NCI-H524 treated with DMSO at 0.1 percent for 48 hours (cell line): ENCODE results near the gene CSNK1G2.
"Not testable (repeated sequence)": the region's sequence is repeated elsewhere in the genome, so short reads cannot be mapped to it uniquely, and the experiment has no call there.

Experiments used
- DNase-seq: peaks from one replicate; lab custom pipeline; 2025; lab: John Stamatoyannopoulos, UW

The CSNK1G2 gene

DNA sequence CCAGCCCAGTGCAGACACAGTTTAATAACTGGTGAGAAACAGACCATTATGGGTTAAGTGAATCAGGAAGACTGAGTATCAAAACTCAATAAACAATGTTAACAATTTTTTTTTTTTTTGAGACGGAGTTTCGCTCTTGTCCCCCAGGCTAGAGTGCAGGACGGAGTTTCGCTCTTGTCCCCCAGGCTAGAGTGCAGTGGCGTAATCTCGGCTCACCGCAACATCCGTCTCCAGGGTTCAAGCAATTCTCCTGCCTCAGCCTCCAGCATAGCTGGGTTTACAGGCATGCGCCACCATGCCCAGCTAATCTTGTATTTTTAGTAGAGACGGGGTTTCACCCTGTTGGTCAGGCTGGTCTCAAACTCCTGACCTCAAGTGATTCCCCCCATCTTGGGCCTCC, 47.5 kb downstream of the CSNK1G2 start:
- not testable (repeated sequence) for DNase-seq

DNA sequence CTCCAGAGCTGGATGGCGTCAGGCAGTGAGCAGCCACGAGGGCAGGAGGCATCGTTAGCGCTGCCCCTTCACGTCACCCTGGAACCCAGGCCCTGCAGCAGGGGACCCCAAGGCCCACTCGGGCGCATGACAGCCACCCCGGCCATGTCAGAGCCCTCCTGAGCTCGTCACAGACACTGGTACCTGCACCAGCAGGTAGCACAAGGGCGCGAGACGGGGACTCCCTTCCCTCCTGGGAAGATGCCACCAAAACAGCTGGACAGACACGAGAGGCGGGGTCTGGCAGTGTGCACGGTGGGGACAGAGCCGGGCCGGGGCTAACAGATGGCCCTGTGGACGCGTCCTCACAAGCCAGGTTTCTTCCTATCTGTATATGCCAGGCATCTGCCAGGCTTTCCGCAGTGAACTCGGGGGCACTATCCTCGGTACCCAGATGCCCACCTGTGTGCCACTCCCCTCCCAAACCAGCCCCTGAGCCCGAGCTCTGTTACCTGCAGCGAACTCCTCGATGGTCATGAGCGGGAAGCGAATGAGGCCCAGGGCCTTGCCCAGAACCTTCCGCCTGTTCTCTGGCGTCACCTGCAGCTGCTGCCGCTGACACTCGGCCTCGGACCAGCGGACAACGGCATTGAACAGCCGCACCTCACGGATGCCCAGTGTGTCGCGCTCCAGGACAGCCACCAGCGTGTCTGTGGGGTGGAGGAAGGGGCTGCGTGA, 48.7 kb downstream of the CSNK1G2 start:
- DNase-seq = no peak

DNA sequence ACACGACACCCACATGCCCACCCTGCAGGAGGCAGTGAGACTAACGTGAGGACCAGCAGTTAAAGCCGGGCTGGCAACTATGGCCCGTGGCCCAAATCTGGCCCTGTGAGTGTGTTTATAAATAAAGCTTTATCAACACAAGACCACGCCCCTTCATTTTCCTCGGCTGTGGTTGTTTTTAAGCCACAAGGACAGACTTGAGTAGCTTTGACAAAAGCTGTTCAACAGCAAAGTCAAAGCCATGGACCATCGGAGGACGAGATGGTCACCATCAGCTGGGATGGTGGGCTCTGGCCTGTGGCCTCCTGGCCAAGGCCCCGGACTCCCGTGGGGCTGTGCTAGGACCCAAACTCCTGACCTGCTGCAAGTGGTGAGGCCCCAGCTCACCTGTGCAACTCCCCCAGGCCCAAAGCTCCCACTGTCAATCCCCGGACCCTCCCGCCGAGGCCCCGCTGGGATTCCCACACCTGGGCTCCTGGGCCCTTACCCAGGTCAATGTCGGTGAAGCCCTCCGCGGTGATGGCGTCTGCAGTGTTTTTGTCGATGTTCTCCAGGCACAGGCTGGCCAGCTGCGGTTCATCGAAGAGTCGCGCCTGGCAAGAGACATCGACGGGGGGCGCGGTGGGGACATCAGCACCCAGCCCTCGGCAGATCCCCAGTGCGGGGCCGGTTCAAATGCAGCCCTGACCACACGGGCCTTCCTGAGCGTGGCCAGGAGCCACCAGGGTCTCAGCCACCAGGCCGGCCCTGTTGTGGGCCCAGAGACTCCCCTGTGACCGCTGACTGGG, 49.5 kb downstream of the CSNK1G2 start:
- DNase-seq = no peak

DNA sequence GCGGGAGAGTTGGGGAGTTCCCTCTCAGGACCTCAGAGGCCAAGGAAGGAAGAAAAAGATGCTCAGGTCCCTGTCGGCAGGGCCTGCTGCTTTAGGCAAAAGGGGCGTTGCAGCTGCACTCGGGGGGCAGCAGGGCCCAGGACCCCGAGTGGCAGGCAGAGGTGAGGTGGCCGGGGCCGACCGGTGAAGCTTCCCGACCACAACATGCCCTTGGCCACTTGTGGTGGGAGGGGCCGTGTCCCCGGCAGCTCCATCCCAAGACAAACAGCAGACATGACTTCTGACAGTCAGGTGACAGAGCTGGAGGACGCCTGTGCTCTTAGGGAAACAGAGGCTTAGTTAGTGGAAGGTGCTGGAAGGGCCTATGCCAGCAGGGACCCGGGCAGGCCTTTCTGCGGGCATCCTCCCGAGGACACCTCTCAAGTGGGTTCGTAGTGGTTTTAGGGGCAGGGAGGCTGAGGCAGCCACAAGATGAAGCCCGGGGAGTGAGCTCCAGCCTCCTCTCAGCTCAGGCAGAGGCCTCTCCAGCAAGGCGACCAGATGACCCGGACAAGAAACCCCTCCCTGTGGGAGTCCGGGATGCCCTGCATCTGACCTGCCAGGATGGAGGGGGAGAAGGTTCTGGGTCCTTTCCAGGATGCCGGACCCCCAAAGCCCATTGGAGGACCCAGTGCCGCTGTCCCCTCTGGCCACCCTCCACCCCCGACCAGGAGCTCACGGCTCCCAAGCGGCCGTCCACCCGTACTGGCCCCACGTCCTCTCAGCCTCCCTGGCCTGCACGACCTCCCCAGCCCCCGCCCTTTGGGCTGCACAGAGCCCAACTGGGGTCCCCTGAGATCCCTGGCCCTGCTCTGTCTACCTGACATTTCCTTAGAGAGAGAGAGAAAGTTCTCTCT, 50.3 kb downstream of the CSNK1G2 start:
- DNase-seq = no peak

DNA sequence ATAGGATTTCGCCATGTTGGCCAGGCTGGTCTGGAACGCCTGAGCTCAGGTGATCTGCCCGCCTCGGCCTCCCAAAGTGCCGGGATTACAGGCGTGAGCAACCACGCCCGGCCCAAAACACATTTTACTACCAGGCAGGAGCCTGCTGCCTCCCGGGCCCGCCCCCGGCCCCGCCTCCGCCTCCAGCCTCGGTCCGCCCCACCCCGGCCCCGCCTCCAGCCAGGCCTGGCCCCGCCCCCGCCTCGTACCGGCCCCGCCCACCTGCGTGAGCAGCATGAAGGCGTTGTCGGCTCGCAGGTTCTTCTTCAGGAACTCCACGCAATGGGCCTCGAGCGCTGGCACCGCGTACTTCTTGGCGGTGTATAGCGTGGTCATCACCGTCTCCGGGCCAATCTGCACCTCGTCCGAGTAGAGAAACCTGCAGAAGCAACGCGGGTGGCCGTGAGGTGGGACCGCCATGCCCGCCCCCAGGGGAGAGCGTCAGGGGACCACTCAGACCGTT, 51.8 kb downstream of the CSNK1G2 start:
- DNase-seq = no peak

DNA sequence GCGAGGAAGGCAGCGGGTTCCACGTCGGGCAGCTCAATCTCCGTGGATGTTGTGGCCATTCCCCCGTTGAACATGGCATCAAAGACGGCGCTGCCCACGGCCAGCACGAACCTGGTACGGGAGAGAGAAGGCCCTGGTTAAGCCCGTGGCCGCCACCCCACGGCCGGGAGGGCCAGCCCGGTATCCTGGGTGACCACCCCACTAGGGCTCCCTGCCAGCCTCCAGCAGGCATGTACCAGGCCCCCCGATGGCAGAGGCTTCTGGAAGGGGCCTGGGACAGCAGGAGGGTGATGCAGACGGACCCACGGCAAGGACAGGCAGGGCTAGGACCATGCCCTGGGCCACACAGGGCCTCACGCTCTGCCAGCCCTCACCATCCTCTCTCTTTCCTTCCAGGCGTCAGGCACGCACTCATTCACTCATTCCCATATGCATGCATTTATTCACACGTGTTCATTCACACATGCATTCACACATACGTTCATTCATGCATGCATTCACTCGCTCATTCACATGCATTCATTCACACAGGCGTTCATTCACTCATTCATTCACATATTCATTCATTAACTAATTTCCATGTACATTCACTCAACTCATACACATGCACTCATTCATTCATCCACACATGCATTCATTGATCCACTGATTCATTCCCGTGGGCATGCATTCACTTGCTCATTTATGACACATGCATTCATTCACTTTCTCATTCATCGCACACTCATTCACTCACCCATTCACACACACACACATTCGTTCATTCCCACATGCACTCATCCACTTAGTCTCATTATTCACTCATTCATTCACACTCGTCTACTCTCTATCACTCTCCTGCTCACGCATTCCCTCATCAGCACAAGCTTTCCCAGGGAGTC, 56.6 kb downstream of the CSNK1G2 start:
- DNase-seq = no peak

DNA sequence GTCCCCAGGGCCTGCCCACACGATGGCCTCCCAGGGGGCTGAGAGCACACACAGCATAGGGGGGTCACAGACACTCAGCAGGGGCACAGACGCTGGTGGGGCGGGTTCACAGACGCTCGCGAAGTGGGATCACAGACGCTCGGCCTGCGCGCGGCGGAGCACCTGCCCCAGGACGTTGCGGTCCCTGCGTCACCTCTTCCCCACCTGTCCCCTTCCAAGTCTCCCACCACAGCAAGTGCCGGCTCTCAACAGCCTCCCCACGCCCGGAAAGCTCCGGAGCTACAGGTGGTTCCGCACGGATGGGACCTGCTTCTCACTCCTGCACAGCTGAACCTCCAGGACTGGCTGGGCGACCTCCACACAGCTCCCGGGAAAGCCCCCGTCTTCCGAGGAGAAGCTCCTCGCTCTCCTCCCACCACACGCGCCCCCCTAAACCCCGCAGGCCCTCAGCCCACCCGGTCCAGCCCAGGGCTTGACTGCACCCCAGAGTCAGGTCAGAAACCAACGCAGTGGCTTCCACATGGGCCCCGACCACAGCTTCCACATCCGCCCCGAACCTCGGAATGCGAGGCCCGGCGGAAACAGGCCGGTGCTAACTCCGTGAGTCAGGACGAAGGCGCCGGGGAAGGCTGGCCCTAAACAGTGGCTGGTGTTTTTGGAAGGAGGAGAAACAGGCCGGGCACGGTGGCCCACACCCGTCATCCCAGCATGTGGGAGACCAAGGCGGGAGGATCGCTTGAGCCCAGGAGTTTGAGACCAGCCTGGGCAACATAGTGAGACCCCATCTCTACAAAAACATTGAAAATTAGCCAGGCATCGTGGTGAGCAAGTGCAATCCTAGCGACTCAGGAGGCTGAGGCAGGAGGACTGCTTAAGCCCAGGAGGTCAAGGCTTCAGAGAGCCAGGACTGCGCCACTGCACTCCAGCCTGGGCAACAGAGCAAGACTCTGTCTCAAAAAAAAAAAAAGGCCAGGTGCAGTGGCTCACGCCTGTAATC, 58.0 kb downstream of the CSNK1G2 start:
- DNase-seq = no peak

DNA sequence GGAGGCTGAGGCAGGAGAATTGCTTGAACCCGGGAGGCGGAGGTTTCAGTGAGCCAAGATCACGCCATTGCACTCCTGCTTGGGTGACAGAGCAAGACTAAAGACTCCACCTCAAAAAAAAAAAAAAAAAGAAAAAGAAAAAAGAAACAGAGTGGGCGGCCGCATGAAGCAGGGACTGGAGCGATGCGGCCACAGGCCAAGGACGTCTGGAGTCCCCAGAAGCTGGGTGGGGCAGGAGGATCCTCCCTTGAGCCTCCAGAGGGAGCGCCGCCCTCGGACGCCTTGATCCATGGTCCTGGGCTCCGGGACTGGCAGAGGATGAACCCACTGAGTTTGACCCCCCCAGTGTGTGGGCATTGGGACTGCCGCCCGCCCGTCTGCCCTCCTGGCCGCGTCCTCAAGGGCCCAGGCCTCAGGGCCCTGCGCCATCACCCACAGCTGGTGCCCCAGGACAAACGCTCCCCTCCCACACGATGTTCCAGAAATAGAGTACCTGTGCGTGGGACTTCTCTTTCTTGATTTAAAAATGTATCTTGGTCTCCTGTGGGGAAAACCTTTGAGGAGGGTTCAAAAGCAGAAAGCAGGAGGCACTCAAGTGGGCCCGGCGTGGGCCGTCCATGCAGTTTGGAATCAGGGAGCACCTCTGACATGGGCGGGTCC, 59.0 kb downstream of the CSNK1G2 start:
- no peak for DNase-seq

DNA sequence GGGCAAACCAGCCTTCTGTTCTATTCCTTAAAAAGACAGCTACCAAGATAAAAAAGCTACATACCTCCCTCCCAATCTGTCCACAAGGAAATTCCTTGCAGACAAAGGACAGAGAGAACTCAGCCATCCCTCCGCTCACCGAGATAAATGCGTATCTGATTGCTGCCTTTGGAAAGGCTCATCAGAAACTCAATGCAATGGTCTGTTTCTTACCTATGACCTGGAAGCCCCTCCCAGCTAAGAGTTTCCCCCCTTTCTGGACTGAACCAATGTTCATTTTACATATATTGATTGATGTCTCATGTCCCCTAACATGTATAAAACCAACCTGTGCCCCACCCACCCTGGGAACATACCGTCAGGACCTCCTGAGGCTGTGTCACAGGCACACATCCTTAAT, 62.9 kb downstream of the CSNK1G2 start:
- no peak for DNase-seq

DNA sequence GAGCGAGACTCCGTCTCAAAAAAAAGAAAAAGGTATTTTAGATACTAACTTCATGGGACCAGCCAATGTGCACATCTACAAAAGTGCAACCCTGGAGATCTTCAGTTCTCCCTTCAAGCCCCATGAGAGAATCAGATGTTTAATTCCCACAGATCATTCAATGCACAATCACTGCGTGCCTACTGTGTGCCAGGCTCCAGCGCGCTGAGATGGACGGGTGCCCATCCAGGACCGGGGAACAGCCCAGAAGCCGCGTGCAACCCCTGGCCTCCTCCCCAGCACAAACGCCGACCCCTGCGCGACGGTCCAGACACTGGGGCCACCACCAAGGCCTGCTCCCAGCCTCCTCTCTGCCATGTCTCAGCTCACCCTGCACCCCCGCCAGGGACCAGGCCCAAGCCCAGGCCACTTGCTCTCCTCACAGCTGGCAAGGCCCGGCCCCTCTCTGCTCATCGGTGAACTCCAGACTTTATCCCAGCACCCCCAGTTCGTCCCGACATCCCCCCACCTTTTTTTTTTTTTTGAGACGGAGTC, 69.2 kb downstream of the CSNK1G2 start:
- DNase-seq = no peak

DNA sequence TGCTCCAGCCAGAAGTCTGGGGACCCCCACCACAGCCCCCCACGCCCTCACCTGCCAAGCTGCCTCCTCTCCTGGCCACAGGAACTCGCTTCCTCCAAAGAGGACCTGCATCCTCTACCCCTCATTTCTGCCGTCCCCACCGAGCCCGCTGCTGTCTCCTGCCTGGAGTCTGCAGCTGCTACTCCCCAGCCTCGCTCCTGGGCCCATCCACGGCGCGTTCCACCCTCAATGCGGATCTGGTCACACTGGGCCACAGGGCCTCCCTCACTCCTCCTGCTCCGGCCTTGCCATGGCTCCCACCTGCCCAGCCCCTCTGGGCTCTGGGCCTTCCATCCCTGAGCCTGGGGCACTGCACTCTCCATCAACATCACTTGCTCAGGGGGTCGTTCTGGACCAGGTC, 70.2 kb downstream of the CSNK1G2 start:
- DNase-seq = no peak

DNA sequence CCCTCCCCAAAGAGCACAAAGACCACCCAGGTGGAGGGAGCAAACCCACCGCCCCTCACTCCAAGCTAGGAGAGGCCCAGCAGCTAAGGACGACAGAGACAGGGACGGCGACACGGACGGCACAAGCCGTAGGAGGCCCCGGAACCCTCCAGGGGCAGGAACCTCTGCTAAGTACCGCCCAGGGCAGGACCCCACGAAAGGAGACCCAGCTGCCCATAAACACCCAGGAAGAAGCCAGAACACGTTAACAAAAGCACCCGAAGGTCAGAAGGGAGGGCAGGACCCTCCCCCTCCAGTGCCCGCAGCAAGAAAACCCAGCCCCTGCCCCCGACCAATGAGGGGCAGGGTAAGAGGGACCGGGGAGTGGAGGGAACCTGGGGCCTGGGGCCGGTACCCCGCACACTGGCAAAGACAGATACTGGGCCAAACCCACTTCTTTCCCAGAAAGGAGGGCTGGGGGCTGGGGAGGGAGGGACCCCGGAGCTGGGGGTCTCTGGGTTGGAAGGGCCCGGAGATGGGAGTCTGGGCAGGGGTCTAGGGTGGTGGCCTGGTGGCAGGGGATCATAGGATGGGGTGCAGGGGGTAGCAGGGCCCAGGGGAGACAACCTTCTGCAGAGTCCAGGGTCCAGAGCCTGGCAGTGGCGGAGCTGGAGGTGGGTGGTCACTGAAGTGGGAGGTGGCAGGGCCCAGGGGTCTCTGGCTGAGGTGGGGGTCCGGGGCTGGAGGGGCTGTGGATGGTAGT, 72.1 kb downstream of the CSNK1G2 start:
- no peak for DNase-seq

DNA sequence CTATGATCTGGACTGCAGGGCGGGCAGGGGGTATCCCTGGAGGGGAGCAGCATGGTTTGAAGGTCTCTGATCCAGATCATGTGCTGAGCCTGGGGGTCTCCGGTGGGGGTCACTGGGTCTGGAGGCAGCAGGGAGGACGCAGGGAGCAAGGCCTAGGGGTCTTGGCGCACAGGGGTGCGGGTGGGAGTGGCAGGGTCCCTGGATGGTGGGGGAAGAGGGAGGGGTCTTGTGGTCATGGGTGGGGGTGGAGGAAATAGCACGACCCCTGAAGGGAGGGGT, 72.7 kb downstream of the CSNK1G2 start:
- DNase-seq = no peak

DNA sequence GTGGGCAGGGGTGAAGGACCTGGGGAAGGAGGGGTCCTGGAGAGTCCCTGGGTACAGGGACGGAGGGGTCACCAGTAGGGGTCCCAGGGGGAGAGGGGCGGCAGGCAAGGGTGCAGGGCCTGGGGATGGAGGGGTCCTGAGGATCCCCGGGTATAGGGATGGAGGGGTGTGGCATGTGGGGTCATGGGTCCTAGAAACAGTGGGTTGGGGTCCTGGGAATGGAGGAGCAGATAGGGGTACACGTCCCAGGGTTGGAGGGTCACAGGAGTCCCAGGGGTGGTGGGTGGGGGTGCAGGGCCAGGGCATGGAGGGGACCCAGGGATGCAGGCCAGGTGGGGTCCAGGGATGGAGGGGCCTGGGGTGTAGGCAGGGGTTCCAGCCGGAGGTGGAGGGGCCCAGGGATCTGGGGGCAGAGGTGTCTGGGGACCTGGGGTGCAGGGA, 73.2 kb downstream of the CSNK1G2 start:
- no peak for DNase-seq

DNA sequence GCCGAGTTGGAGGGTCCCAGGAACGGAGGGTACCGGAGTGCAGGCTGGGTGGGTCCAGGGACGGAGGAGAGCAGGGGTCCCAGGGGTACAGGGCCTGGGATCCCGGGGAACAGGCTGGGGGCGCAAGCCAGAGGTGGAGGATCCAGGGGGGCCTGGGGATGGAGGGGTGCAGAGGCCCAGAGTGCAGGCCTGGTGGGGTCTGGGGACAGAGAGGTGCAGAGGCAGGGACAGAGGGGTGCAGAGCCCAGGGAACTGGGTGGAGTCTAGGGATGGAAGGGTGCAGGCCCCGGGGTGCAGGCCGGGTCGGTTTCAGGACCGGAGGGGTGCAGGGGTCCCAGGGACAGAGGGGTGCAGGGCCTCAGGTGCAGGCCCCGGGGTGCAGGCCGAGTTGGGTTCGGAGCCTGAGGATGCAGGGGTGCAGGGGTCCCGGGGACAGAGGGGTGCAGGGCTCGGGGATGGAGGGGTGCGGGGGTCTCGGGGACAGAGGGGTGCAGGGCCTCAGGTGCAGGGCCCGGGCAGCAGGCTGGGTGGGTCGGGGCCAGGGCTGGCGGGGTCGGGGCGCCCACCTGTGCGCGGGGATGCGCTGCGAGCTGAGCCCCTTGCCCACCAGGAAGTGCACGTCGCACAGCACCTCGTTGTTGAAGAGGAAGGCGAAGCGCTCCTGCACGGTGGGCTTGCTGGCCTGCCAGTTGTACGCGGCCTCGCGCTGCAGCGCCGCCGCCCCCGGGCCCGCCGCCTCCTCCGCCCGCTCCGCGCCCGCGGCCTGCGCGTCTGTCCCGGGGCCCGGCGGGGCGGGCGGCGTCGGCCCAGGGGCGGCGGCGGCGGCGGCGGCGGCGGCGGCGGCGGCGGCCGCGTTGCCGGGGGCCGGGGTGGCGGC, 74.0 kb downstream of the CSNK1G2 start:
- no peak for DNase-seq

DNA sequence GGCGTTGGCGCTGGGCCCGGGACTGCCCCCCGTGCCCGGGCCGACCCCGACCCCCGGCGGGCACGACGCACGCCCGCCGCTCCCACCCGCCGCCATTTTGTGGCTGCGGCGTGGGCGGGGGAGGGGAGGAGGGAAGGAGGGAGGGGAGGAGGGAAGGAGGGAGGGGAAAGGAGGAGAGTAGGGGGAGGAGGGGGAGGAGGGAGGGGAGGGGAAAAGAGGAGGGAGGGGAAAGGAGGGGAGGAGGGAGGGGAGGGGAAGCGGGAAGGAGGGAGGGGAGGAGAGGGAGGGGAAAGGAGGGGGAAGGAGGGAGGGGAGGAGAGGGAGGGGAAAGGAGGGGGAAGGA, 74.6 kb downstream of the CSNK1G2 start, which contains the start of gene BTBD2:
Gene BTBD2 (minus strand): TSS at position 107 of the 343 bp plus-strand sequence. CDS start 11 bp downstream, at position 96.
- DNase-seq = no peak

DNA sequence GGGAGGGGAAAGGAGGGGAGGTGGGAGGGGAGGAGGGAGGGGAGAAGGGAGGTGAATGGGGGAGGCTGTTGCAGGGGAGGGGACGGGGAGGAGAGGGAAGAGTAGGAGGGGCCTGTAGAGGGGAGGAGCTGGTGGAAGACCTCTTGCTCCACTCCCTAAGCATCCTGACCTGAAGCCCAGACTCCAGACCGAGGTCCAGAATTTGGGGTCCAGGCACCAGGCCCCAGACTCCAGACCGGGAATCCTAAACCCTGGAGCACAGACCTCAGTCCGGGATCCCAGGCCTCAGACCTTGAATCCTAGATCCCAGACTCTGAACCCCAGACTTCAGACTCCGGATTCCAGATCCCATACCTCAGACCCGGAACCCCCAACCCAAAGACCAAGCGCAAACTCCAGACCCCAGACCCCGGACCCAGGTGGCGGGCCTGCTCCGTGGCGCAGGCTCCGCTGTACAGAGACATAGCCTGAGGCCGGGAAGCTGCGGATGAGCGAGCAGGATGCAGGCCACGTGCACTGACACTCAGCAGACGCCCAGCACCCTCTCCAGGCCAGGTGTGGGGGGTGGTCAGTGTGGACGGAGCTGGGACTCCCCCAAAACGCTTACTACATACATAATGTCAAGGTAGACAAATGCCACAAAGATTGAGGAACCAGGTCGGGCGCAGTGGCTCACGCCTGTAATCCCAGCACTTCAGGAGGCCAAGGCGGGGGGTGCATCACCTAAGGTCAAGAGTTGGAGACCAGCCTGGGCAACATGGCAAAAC, 75.3 kb downstream of the CSNK1G2 start:
- DNase-seq = no peak
